Osteocyte (in vitro differentiated cells): ENCODE results near the gene MOV10L1. TPM values are rescaled to one million over a fixed set of nuclear protein-coding genes. Genes with fewer than 3 reads are reported as not detected.
A peak's percentile ranks its signal among the peaks of the same experiment; 100 is the strongest.

Experiments used
- DNase-seq: peaks from one replicate; pipeline ENCODE4 v3.0.0; 2021; ENCODE audit warnings: mixed read lengths; ENCODE audit not compliant: unreplicated experiment; ENCODE audit errors: extremely low spot score
- H3K27ac Mint-ChIP-seq: one replicate; pipeline ENCODE4 v1.8.0; 2021; ENCODE audit warnings: mild to moderate bottlenecking, mixed read lengths; ENCODE audit not compliant: unreplicated experiment
- H3K27me3 Mint-ChIP-seq: one replicate; pipeline ENCODE4 v1.8.0; 2021; ENCODE audit warnings: mixed read lengths; ENCODE audit not compliant: unreplicated experiment
- H3K36me3 Mint-ChIP-seq: one replicate; pipeline ENCODE4 v1.8.0; 2021; ENCODE audit warnings: mixed read lengths; ENCODE audit not compliant: unreplicated experiment
- H3K4me1 Mint-ChIP-seq: one replicate; pipeline ENCODE4 v1.8.0; 2021; ENCODE audit warnings: mixed read lengths; ENCODE audit not compliant: unreplicated experiment
- H3K4me3 Mint-ChIP-seq: one replicate; pipeline ENCODE4 v1.8.0; 2021; ENCODE audit warnings: mild to moderate bottlenecking, moderate library complexity, mixed read lengths; ENCODE audit not compliant: unreplicated experiment
- H3K9me3 Mint-ChIP-seq: one replicate; pipeline ENCODE4 v1.8.0; 2021; ENCODE audit warnings: mixed read lengths; ENCODE audit not compliant: unreplicated experiment
- CTCF ChIP-seq: fragments of 200-600 bp; sonication (generic); IDR thresholded peaks from 2 replicates; pipeline ENCODE4 v1.5.0; 2021; ENCODE audit warnings: antibody characterized with exemption, mild to moderate bottlenecking, moderate library complexity
- total RNA-seq: library from RNA; stranded (reverse); gene quantifications from 2 replicates; pipeline ENCODE4 v1.2.1, GENCODE V29; 2021

MOV10L1 gene
- total RNA-seq, 1 donor from 2014 or later = 1.4 TPM

GRCh38 chr22:50199829-50200460 lies 110.1 kb downstream of the MOV10L1 start:
- peak overlapping the region; percentile 66 for H3K4me3 Mint-ChIP-seq
- H3K27me3 Mint-ChIP-seq = no peaks in the 10 kb centered on the region
- H3K9me3 Mint-ChIP-seq = no peaks in the 10 kb centered on the region
- no peak for DNase-seq
- peak overlapping the region; percentile 27 for H3K27ac Mint-ChIP-seq
- no peak for TF ChIP-seq CTCF
- peaks cover 12% of the 10 kb centered on the region for H3K36me3 Mint-ChIP-seq
- H3K4me1 Mint-ChIP-seq = peaks cover 15% of the 10 kb centered on the region

GRCh38 chr22:50200461-50201190 lies 110.8 kb downstream of the MOV10L1 start, which contains the start of gene SELENOO:
Gene SELENOO, plus strand, starts transcription at chr22:50201011. Its CDS starts 26 bp downstream, at chr22:50201037.
- H3K4me3 Mint-ChIP-seq = peak within 1 kb of the TSS; percentile 77
- peaks cover 14% of the 10 kb centered on the region for H3K36me3 Mint-ChIP-seq
- peaks cover 15% of the 10 kb centered on the region for H3K4me1 Mint-ChIP-seq
- peak; percentile 96 for DNase-seq
- TF ChIP-seq CTCF = no peak
- H3K27me3 Mint-ChIP-seq = no peaks in the 10 kb centered on the region
- peak within 1 kb of the TSS; percentile 27 for H3K27ac Mint-ChIP-seq
- no peaks in the 10 kb centered on the region for H3K9me3 Mint-ChIP-seq

GRCh38 chr22:50201191-50202129 lies 111.7 kb downstream of the MOV10L1 start:
- peak overlapping the region; percentile 77 for H3K4me3 Mint-ChIP-seq
- H3K4me1 Mint-ChIP-seq = peaks cover 15% of the 10 kb centered on the region
- H3K9me3 Mint-ChIP-seq = no peaks in the 10 kb centered on the region
- no peak overlapping the region for H3K27ac Mint-ChIP-seq
- no peaks in the 10 kb centered on the region for H3K27me3 Mint-ChIP-seq
- no peak for DNase-seq
- TF ChIP-seq CTCF = no peak
- H3K36me3 Mint-ChIP-seq = peaks cover 14% of the 10 kb centered on the region

GRCh38 chr22:50202130-50202666 lies 112.4 kb downstream of the MOV10L1 start:
- Mint-ChIP-seq H3K36me3 (peaks cover 14% of the 10 kb centered on the region), H3K27me3 (no peaks in the 10 kb centered on the region), H3K4me3 (peak overlapping the region; percentile 77), H3K27ac (no peak overlapping the region), H3K9me3 (no peaks in the 10 kb centered on the region), H3K4me1 (peaks cover 17% of the 10 kb centered on the region)
- no peak for DNase-seq
- TF ChIP-seq CTCF = no peak
